ENCODE data around the gene C1orf115. TPM values are rescaled to one million over a fixed set of nuclear protein-coding genes. Genes with fewer than 3 reads are reported as not detected.

The C1orf115 gene
- total RNA-seq, 1 donor from 2014 or later = 1.7 TPM

GRCh38 chr1:220741349-220741748 lies 51.2 kb downstream of the C1orf115 start:
- no peak for DNase-seq (ENCODE audit: low spot score in 2 of 2, unreplicated experiment in 2 of 2)
- no peaks in the 10 kb centered on the region for H3K4me1 Mint-ChIP-seq
- peaks cover 9% of the 10 kb centered on the region for H3K9me3 Mint-ChIP-seq
- H3K27ac Mint-ChIP-seq = no peak overlapping the region
- no peak overlapping the region for H3K4me3 Mint-ChIP-seq
- H3K27me3 Mint-ChIP-seq (ENCODE audit: low read depth) = peaks cover 8% of the 10 kb centered on the region
- no peak for TF ChIP-seq CTCF (IDR thresholded peaks at IDR 0.05; ENCODE audit: unreplicated experiment)
- no peaks in the 10 kb centered on the region for H3K36me3 Mint-ChIP-seq

- H3K36me3 Mint-ChIP-seq = no peaks in the 10 kb centered on the region
- DNase-seq (ENCODE audit: low spot score in 2 of 2, unreplicated experiment in 2 of 2) = no peak
- H3K27ac Mint-ChIP-seq = no peak overlapping the region
- H3K4me3 Mint-ChIP-seq = no peak overlapping the region
- no peaks in the 10 kb centered on the region for H3K4me1 Mint-ChIP-seq
- H3K27me3 Mint-ChIP-seq (ENCODE audit: low read depth) = peaks cover 8% of the 10 kb centered on the region
- TF ChIP-seq CTCF (IDR thresholded peaks at IDR 0.05; ENCODE audit: unreplicated experiment) = no peak
- H3K9me3 Mint-ChIP-seq = peaks cover 9% of the 10 kb centered on the region
Observed at GRCh38 chr1:220741825-220742224, 51.7 kb downstream of the C1orf115 start.

- Mint-ChIP-seq H3K4me1 (peaks cover 6% of the 10 kb centered on the region), H3K9me3 (peaks cover 9% of the 10 kb centered on the region), H3K27ac (no peak overlapping the region), H3K4me3 (no peak overlapping the region), H3K36me3 (no peaks in the 10 kb centered on the region), H3K27me3 (ENCODE audit: low read depth) (peaks cover 10% of the 10 kb centered on the region)
- TF ChIP-seq CTCF (IDR thresholded peaks at IDR 0.05; ENCODE audit: unreplicated experiment) = no peak
- DNase-seq (ENCODE audit: low spot score in 2 of 2, unreplicated experiment in 2 of 2) = no peak
Observed at GRCh38 chr1:220742520-220742919, 52.4 kb downstream of the C1orf115 start.

GRCh38 chr1:220746851-220747250 lies 56.7 kb downstream of the C1orf115 start:
- no peaks in the 10 kb centered on the region for H3K36me3 Mint-ChIP-seq
- peaks cover 35% of the 10 kb centered on the region for H3K4me1 Mint-ChIP-seq
- H3K27ac Mint-ChIP-seq = no peak overlapping the region
- no peak for DNase-seq (ENCODE audit: low spot score in 2 of 2, unreplicated experiment in 2 of 2)
- no peaks in the 10 kb centered on the region for H3K9me3 Mint-ChIP-seq
- H3K27me3 Mint-ChIP-seq (ENCODE audit: low read depth) = peaks cover 4% of the 10 kb centered on the region
- peak overlapping the region; percentile 82 for H3K4me3 Mint-ChIP-seq
- no peak for TF ChIP-seq CTCF (IDR thresholded peaks at IDR 0.05; ENCODE audit: unreplicated experiment)

- Mint-ChIP-seq H3K36me3 (no peaks in the 10 kb centered on the region), H3K27me3 (ENCODE audit: low read depth) (peaks cover 4% of the 10 kb centered on the region), H3K4me1 (peaks cover 35% of the 10 kb centered on the region), H3K4me3 (peak overlapping the region; percentile 82), H3K27ac (peak overlapping the region; percentile 72), H3K9me3 (no peaks in the 10 kb centered on the region)
- DNase-seq (ENCODE audit: low spot score in 2 of 2, unreplicated experiment in 2 of 2) = no peak
- TF ChIP-seq CTCF (IDR thresholded peaks at IDR 0.05; ENCODE audit: unreplicated experiment) = no peak
Observed at GRCh38 chr1:220747437-220748088, 57.4 kb downstream of the C1orf115 start.
